HepG2 (cell line): ENCODE measurements around the gene COBL. TPM values are rescaled to one million over a fixed set of nuclear protein-coding genes. Genes with fewer than 3 reads are reported as not detected.

ENCODE experiments used
- GTF3A ChIP-seq: sonication (generic); formaldehyde crosslinking; conservative IDR thresholded peaks from 2 replicates; pipeline ENCODE4 v1.4.0; 2020; ENCODE audit warnings: mild to moderate bottlenecking, missing genetic modification reagents
- KDM3A ChIP-seq: IDR thresholded peaks from 2 replicates; pipeline ENCODE4 v1.6.1; 2018; ENCODE audit warnings: low read depth, missing compliant biosample characterization
- KDM5A ChIP-seq: fragments of 200-600 bp; sonication (generic); IDR thresholded peaks from 2 replicates; pipeline ENCODE4 v1.7.0; 2018; ENCODE audit warnings: antibody characterized with exemption, mild to moderate bottlenecking, low read length, borderline replicate concordance
- NR2F6 ChIP-seq, 2 experiments: IDR thresholded peaks; 2 replicates each; pipeline ENCODE4 v1.6.1; 2016; ENCODE audit warnings: antibody characterized with exemption in 1 of 2, mild to moderate bottlenecking in 1 of 2
- PHF21A ChIP-seq: sonication (generic); formaldehyde crosslinking; IDR thresholded peaks from 2 replicates; pipeline ENCODE4 v1.5.0; 2020; ENCODE audit warnings: mild to moderate bottlenecking, missing genetic modification reagents
- polyA plus RNA-seq, 8 experiments: library from polyadenylated mRNA; depleted of rRNA in 3 of 8; stranded (reverse) in 7 of 8; unstranded in 1 of 8; fragments of >200 nt; fragmentation: Illumina TruSeq in 4 of 8; extraction: Trizol in 4 of 8; gene quantifications; 2 replicates each; pipeline versions ENCODE4 v1.2.1 to v1.2.3, GENCODE V29; 2011 to 2016; ENCODE audit warnings: low read depth in 4 of 8, missing spikeins in 1 of 8, mixed read lengths in 1 of 8; ENCODE audit not compliant: insufficient read depth in 1 of 8
- total RNA-seq, 5 experiments: library from RNA; depleted of rRNA; stranded (reverse); fragments of >200 nt; fragmentation: Illumina TruSeq; extraction: Trizol; gene quantifications; 2 replicates each; pipeline ENCODE4 v1.2.3, GENCODE V29; 2016; ENCODE audit warnings: low read depth in 1 of 5
- TF ChIP-seq, protein P1 (sequence below): sonication (generic); formaldehyde crosslinking; IDR thresholded peaks from 2 replicates; pipeline ENCODE4 v1.5.0; 2020; ENCODE audit warnings: mild to moderate bottlenecking, missing genetic modification reagents, moderate library complexity
- TF ChIP-seq, protein P2 (sequence below): sonication (generic); formaldehyde crosslinking; IDR thresholded peaks from 2 replicates; pipeline ENCODE4 v1.5.0; 2020; ENCODE audit warnings: mild to moderate bottlenecking, missing genetic modification reagents, borderline replicate concordance
- TF ChIP-seq, protein P3 (sequence below): sonication (generic); formaldehyde crosslinking; IDR thresholded peaks from 2 replicates; pipeline ENCODE4 v1.4.0; 2020; ENCODE audit warnings: missing genetic modification reagents

Gene COBL
- total and polyA plus RNA-seq, 2 of the 13 experiments (the other 11 are each of a cell fraction or from before 2014, with no cell fraction given), result 3.8 to 4.9 TPM

DNA sequence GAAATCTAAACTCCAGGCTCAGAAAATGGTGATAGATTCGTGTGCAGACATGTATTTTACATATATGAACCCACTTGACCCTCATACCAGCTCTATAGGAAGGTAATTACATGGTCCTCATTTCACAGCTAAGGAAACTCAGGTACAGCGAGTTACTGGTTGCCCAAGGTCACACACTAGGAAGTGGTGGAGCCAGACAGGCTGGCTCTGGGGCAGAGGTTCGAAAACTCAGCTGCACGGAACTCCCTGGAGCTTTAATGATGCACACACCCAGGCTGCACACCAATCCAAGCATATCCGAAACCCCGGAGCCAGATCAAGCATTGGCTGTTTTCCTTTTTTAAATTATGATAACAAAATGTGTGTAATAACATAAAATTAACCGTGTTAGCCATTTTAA is 172.4 kb downstream of the COBL start (continued):
- TF ChIP-seq, protein P1, sequence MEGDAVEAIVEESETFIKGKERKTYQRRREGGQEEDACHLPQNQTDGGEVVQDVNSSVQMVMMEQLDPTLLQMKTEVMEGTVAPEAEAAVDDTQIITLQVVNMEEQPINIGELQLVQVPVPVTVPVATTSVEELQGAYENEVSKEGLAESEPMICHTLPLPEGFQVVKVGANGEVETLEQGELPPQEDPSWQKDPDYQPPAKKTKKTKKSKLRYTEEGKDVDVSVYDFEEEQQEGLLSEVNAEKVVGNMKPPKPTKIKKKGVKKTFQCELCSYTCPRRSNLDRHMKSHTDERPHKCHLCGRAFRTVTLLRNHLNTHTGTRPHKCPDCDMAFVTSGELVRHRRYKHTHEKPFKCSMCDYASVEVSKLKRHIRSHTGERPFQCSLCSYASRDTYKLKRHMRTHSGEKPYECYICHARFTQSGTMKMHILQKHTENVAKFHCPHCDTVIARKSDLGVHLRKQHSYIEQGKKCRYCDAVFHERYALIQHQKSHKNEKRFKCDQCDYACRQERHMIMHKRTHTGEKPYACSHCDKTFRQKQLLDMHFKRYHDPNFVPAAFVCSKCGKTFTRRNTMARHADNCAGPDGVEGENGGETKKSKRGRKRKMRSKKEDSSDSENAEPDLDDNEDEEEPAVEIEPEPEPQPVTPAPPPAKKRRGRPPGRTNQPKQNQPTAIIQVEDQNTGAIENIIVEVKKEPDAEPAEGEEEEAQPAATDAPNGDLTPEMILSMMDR, result no peak
- TF ChIP-seq GTF3A (CRISPR knock-in tag), result no peak
- TF ChIP-seq NR2F6 (IDR thresholded peaks at IDR 0.05), result no peak
- TF ChIP-seq NR2F6 (CRISPR knock-in tag; IDR thresholded peaks at IDR 0.05), result no peak
- TF ChIP-seq, protein P2, sequence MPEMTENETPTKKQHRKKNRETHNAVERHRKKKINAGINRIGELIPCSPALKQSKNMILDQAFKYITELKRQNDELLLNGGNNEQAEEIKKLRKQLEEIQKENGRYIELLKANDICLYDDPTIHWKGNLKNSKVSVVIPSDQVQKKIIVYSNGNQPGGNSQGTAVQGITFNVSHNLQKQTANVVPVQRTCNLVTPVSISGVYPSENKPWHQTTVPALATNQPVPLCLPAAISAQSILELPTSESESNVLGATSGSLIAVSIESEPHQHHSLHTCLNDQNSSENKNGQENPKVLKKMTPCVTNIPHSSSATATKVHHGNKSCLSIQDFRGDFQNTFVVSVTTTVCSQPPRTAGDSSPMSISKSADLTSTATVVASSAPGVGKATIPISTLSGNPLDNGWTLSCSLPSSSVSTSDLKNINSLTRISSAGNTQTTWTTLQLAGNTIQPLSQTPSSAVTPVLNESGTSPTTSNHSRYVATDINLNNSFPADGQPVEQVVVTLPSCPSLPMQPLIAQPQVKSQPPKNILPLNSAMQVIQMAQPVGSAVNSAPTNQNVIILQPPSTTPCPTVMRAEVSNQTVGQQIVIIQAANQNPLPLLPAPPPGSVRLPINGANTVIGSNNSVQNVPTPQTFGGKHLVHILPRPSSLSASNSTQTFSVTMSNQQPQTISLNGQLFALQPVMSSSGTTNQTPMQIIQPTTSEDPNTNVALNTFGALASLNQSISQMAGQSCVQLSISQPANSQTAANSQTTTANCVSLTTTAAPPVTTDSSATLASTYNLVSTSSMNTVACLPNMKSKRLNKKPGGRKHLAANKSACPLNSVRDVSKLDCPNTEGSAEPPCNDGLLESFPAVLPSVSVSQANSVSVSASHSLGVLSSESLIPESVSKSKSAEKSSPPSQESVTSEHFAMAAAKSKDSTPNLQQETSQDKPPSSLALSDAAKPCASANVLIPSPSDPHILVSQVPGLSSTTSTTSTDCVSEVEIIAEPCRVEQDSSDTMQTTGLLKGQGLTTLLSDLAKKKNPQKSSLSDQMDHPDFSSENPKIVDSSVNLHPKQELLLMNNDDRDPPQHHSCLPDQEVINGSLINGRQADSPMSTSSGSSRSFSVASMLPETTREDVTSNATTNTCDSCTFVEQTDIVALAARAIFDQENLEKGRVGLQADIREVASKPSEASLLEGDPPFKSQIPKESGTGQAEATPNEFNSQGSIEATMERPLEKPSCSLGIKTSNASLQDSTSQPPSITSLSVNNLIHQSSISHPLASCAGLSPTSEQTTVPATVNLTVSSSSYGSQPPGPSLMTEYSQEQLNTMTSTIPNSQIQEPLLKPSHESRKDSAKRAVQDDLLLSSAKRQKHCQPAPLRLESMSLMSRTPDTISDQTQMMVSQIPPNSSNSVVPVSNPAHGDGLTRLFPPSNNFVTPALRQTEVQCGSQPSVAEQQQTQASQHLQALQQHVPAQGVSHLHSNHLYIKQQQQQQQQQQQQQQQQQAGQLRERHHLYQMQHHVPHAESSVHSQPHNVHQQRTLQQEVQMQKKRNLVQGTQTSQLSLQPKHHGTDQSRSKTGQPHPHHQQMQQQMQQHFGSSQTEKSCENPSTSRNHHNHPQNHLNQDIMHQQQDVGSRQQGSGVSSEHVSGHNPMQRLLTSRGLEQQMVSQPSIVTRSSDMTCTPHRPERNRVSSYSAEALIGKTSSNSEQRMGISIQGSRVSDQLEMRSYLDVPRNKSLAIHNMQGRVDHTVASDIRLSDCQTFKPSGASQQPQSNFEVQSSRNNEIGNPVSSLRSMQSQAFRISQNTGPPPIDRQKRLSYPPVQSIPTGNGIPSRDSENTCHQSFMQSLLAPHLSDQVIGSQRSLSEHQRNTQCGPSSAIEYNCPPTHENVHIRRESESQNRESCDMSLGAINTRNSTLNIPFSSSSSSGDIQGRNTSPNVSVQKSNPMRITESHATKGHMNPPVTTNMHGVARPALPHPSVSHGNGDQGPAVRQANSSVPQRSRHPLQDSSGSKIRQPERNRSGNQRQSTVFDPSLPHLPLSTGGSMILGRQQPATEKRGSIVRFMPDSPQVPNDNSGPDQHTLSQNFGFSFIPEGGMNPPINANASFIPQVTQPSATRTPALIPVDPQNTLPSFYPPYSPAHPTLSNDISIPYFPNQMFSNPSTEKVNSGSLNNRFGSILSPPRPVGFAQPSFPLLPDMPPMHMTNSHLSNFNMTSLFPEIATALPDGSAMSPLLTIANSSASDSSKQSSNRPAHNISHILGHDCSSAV (CRISPR knock-in tag), result no peak
- no peak for TF ChIP-seq KDM3A (CRISPR knock-in tag)
- TF ChIP-seq PHF21A (CRISPR knock-in tag), result no peak
- no peak for TF ChIP-seq KDM5A
- TF ChIP-seq, protein P3, sequence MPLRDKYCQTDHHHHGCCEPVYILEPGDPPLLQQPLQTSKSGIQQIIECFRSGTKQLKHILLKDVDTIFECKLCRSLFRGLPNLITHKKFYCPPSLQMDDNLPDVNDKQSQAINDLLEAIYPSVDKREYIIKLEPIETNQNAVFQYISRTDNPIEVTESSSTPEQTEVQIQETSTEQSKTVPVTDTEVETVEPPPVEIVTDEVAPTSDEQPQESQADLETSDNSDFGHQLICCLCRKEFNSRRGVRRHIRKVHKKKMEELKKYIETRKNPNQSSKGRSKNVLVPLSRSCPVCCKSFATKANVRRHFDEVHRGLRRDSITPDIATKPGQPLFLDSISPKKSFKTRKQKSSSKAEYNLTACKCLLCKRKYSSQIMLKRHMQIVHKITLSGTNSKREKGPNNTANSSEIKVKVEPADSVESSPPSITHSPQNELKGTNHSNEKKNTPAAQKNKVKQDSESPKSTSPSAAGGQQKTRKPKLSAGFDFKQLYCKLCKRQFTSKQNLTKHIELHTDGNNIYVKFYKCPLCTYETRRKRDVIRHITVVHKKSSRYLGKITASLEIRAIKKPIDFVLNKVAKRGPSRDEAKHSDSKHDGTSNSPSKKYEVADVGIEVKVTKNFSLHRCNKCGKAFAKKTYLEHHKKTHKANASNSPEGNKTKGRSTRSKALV (CRISPR knock-in tag), result no peak
